H1 (cell line): ENCODE data around the gene ASH1L. TPM values are rescaled to one million over a fixed set of nuclear protein-coding genes. Genes with fewer than 3 reads are reported as not detected.

ENCODE experiments used
- CTCF ChIA-PET: fragments of 300-600 bp; sonication (Branson Sonifier 250); formaldehyde crosslinking; loops from one replicate; lab custom pipeline; 2021; ENCODE audit not compliant: partially characterized antibody; lab: Charles Lee
- POLR2A ChIA-PET: fragments of 300-600 bp; sonication (Branson Sonifier 250); formaldehyde crosslinking; loops from one replicate; lab custom pipeline; 2021; ENCODE audit warnings: inconsistent platforms; ENCODE audit not compliant: partially characterized antibody; lab: Charles Lee
- DNase-seq, 2 experiments: peaks; one replicate each; pipeline versions ENCODE4 v3.0.0 to v3.0.0-alpha.2; 2010 to 2022; ENCODE audit warnings: low spot score in 2 of 2, low read depth in 1 of 2, mixed read lengths in 1 of 2
- FAIRE-seq: peaks from 2 replicates; lab custom pipeline; 2011; peaks lifted over from hg19 to GRCh38; lab: Jason Lieb, UNC
- H2AFZ ChIP-seq: 2 replicates; pipeline ENCODE4 v1.8.1; 2012; ENCODE audit warnings: low read length, inconsistent platforms
- H2AK5ac ChIP-seq: 2 replicates; pipeline ENCODE4 v1.6.1; 2013; ENCODE audit warnings: low read depth, low read length
- H2BK120ac ChIP-seq: replicated peaks from 2 replicates; pipeline ENCODE3; 2013; ENCODE audit warnings: low read depth, low read length, inconsistent platforms
- H2BK12ac ChIP-seq: 2 replicates; pipeline ENCODE4 v1.6.1; 2013; ENCODE audit warnings: low read depth, low read length
- H2BK15ac ChIP-seq: 2 replicates; pipeline ENCODE4 v1.6.1; 2013; ENCODE audit warnings: low read length
- H2BK20ac ChIP-seq: 2 replicates; pipeline ENCODE4 v1.6.1; 2013; ENCODE audit warnings: low read length
- H2BK5ac ChIP-seq: 2 replicates; pipeline ENCODE4 v1.6.1; 2013; ENCODE audit warnings: low read depth, low read length
- H3K14ac ChIP-seq: 2 replicates; pipeline ENCODE4 v1.6.1; 2013; ENCODE audit warnings: inconsistent platforms; ENCODE audit not compliant: insufficient read length
- H3K18ac ChIP-seq: 2 replicates; pipeline ENCODE4 v1.6.1; 2013; ENCODE audit warnings: low read length; ENCODE audit errors: extremely low read depth
- H3K23ac ChIP-seq: 2 replicates; pipeline ENCODE4 v1.6.1; 2013; ENCODE audit warnings: inconsistent platforms; ENCODE audit not compliant: insufficient read length
- H3K23me2 ChIP-seq: 2 replicates; pipeline ENCODE4 v1.6.1; 2013; ENCODE audit warnings: low read depth, low read length
- H3K27ac ChIP-seq: 2 replicates; pipeline ENCODE4 v1.6.1; 2011; ENCODE audit warnings: low read depth, low read length, inconsistent platforms
- H3K27me3 ChIP-seq, 4 experiments: replicated peaks in 1 of 4; 1 replicate in 1 of 4; 2 replicates in 3 of 4; pipeline versions ENCODE4 v1.6.1 to v1.8.1; 2011 to 2013; ENCODE audit warnings: low read length in 3 of 4, mild to moderate bottlenecking in 3 of 4, inconsistent platforms in 2 of 4, mixed read lengths in 2 of 4, moderate library complexity in 1 of 4; ENCODE audit not compliant: control insufficient read depth in 3 of 4, insufficient read depth in 3 of 4; ENCODE audit errors: extremely low read depth in 1 of 4
- H3K36me3 ChIP-seq, 4 experiments: 2 replicates each; pipeline versions ENCODE4 v1.6.1 to v1.8.1; 2011 to 2013; ENCODE audit warnings: mild to moderate bottlenecking in 4 of 4, low read length in 3 of 4, moderate library complexity in 2 of 4, control low read depth in 1 of 4, inconsistent platforms in 1 of 4; ENCODE audit not compliant: insufficient read depth in 4 of 4, control insufficient read depth in 2 of 4
- H3K4ac ChIP-seq: replicated peaks from 2 replicates; pipeline ENCODE3; 2013; ENCODE audit warnings: low read length, low read depth, mixed read lengths, inconsistent platforms; ENCODE audit not compliant: insufficient read length
- H3K4me1 ChIP-seq, 4 experiments: replicated peaks in 1 of 4; 1 replicate in 1 of 4; 2 replicates in 3 of 4; pipeline versions ENCODE4 v1.6.1 to v1.8.1; 2011 to 2013; ENCODE audit warnings: low read length in 3 of 4, inconsistent platforms in 2 of 4, mixed read lengths in 1 of 4; ENCODE audit not compliant: insufficient read depth in 4 of 4, control insufficient read depth in 3 of 4
- H3K4me2 ChIP-seq, 2 experiments: 2 replicates each; pipeline versions ENCODE4 v1.6.1 to v1.8.1; 2011 to 2013; ENCODE audit warnings: low read depth in 2 of 2, low read length in 2 of 2, control low read depth in 1 of 2, inconsistent platforms in 1 of 2, mild to moderate bottlenecking in 1 of 2; ENCODE audit not compliant: insufficient read depth in 1 of 2
- H3K4me3 ChIP-seq, 4 experiments: fragments of 200-600, 300-600 bp in 1 of 4; sonication (generic), shearing (Covaris generic), sonication (Bioruptor Twin) in 1 of 4; 2 replicates each; pipeline versions ENCODE4 v1.5.1 to v1.8.1; 2011 to 2016; ENCODE audit warnings: low read length in 4 of 4, low read depth in 3 of 4, control low read depth in 2 of 4, inconsistent platforms in 2 of 4, mild to moderate bottlenecking in 2 of 4, mixed read lengths in 1 of 4, moderate library complexity in 1 of 4; ENCODE audit not compliant: insufficient read depth in 2 of 4; ENCODE audit errors: extremely low read depth in 1 of 4
- H3K56ac ChIP-seq: replicated peaks from 2 replicates; pipeline ENCODE3; 2013; ENCODE audit warnings: low read depth, mild to moderate bottlenecking, mixed read lengths, low read length, inconsistent platforms; ENCODE audit not compliant: insufficient read length
- H3K79me1 ChIP-seq: 2 replicates; pipeline ENCODE4 v1.6.1; 2013; ENCODE audit warnings: low read depth, low read length, control low read depth
- H3K79me2 ChIP-seq, 2 experiments: 2 replicates each; pipeline versions ENCODE4 v1.6.1 to v1.8.1; 2012 to 2013; ENCODE audit warnings: low read length in 2 of 2, mild to moderate bottlenecking in 2 of 2, inconsistent platforms in 1 of 2; ENCODE audit not compliant: insufficient read depth in 2 of 2, control insufficient read depth in 1 of 2
- H3K9ac ChIP-seq, 4 experiments: replicated peaks in 1 of 4; 1 replicate in 1 of 4; 2 replicates in 3 of 4; pipeline versions ENCODE4 v1.6.1 to v1.8.1; 2011 to 2013; ENCODE audit warnings: low read depth in 3 of 4, low read length in 3 of 4, control low read depth in 2 of 4, mild to moderate bottlenecking in 2 of 4, moderate library complexity in 2 of 4, inconsistent platforms in 1 of 4; ENCODE audit errors: extremely low read depth in 1 of 4
- H3K9me3 ChIP-seq, 2 experiments: 2 replicates each; pipeline versions ENCODE4 v1.6.1 to v1.8.1; 2012 to 2013; ENCODE audit warnings: mild to moderate bottlenecking in 2 of 2, moderate library complexity in 2 of 2, control low read depth in 1 of 2, inconsistent platforms in 1 of 2, low read depth in 1 of 2, low read length in 1 of 2, mixed read lengths in 1 of 2; ENCODE audit not compliant: insufficient read depth in 2 of 2
- H4K20me1 ChIP-seq, 2 experiments: replicated peaks in 1 of 2; 2 replicates each; pipeline versions ENCODE3 to v1.8.1; 2011 to 2013; ENCODE audit warnings: inconsistent platforms in 2 of 2, low read length in 2 of 2, mild to moderate bottlenecking in 1 of 2; ENCODE audit not compliant: insufficient read depth in 2 of 2, control insufficient read depth in 1 of 2
- H4K5ac ChIP-seq: 2 replicates; pipeline ENCODE4 v1.6.1; 2013; ENCODE audit warnings: low read length, low read depth, mixed read lengths, inconsistent platforms; ENCODE audit not compliant: insufficient read length
- H4K8ac ChIP-seq: 2 replicates; pipeline ENCODE4 v1.8.0; 2013; ENCODE audit warnings: mild to moderate bottlenecking, moderate library complexity, low read length, inconsistent platforms; ENCODE audit not compliant: insufficient read depth; ENCODE audit errors: extremely low read depth
- H4K91ac ChIP-seq: replicated peaks from 2 replicates; pipeline ENCODE3; 2013; ENCODE audit warnings: low read length, mixed read lengths, inconsistent platforms; ENCODE audit not compliant: insufficient read length
- BACH1 ChIP-seq: IDR thresholded peaks from 2 replicates; pipeline ENCODE4 v1.6.1; 2012; ENCODE audit warnings: low read length, improper control_type of control experiment
- CBX5 ChIP-seq: fragments of 300-800, 300-1000 bp; sonication (generic); IDR thresholded peaks from 2 replicates; pipeline ENCODE4 v1.7.1; 2016; ENCODE audit warnings: antibody characterized with exemption, low read length, low read depth
- GABPA ChIP-seq: IDR thresholded peaks from 2 replicates; pipeline ENCODE4 v1.6.1; 2011; ENCODE audit warnings: mild to moderate bottlenecking, low read length, moderate library complexity, borderline replicate concordance; ENCODE audit not compliant: insufficient read depth
- HDAC2 ChIP-seq, 2 experiments: fragments of 300-600 bp in 1 of 2; sonication (generic) in 1 of 2; IDR thresholded peaks; 2 replicates each; pipeline ENCODE4 v1.6.1; 2011 to 2012; ENCODE audit warnings: low read depth in 2 of 2, low read length in 2 of 2, mild to moderate bottlenecking in 2 of 2, moderate library complexity in 2 of 2, borderline replicate concordance in 1 of 2, inconsistent platforms in 1 of 2
- HDAC6 ChIP-seq: IDR thresholded peaks from one replicate; pipeline ENCODE4 v1.7.1; 2012; ENCODE audit warnings: low read depth, mild to moderate bottlenecking, inconsistent platforms, low read length, moderate library complexity
- KDM4A ChIP-seq: IDR thresholded peaks from one replicate; pipeline ENCODE4 v1.7.1; 2012; ENCODE audit warnings: low read depth, mild to moderate bottlenecking, moderate library complexity, low read length, inconsistent platforms; ENCODE audit not compliant: severe bottlenecking
- NANOG ChIP-seq: IDR thresholded peaks from 2 replicates; pipeline ENCODE4 v1.6.1; 2011; ENCODE audit warnings: low read length, low read depth, mild to moderate bottlenecking, inconsistent platforms; ENCODE audit not compliant: insufficient read depth, poor library complexity, severe bottlenecking
- POLR2AphosphoS5 ChIP-seq: IDR thresholded peaks from 2 replicates; pipeline ENCODE4 v1.6.1; 2011; ENCODE audit warnings: low read depth, low read length
- RNF2 ChIP-seq: fragments of 200-900, 300-1000 bp; sonication (generic); IDR thresholded peaks from 2 replicates; pipeline ENCODE4 v1.7.1; 2016; ENCODE audit warnings: borderline replicate concordance, low read depth, mild to moderate bottlenecking, antibody characterized with exemption, low read length; ENCODE audit not compliant: poor library complexity, severe bottlenecking; ENCODE audit errors: missing control alignments
- SAP30 ChIP-seq: fragments of 300-600 bp; sonication (generic); IDR thresholded peaks from 2 replicates; pipeline ENCODE4 v1.7.1; 2012; ENCODE audit warnings: low read length, moderate library complexity, mild to moderate bottlenecking, inconsistent platforms; ENCODE audit not compliant: insufficient read depth, insufficient replicate concordance
- SIRT6 ChIP-seq: IDR thresholded peaks from one replicate; pipeline ENCODE4 v1.7.1; 2012; ENCODE audit warnings: low read length, inconsistent platforms
- SP4 ChIP-seq: IDR thresholded peaks from 2 replicates; pipeline ENCODE4 v1.6.1; 2012; ENCODE audit warnings: low read length, inconsistent platforms
- SUZ12 ChIP-seq: fragments of 200-600 bp; sonication (generic); IDR thresholded peaks from 2 replicates; pipeline ENCODE4 v1.6.1; 2012; ENCODE audit warnings: mild to moderate bottlenecking, inconsistent platforms, low read length, moderate library complexity, mixed read lengths
- TCF12 ChIP-seq: IDR thresholded peaks from 2 replicates; pipeline ENCODE4 v1.6.1; 2011; ENCODE audit warnings: low read depth, mild to moderate bottlenecking, low read length
- TEAD4 ChIP-seq: IDR thresholded peaks from 2 replicates; pipeline ENCODE4 v1.6.1; 2012; ENCODE audit warnings: low read depth, low read length, inconsistent platforms, mixed read lengths
- polyA plus RNA-seq, 7 experiments: library from polyadenylated mRNA; depleted of rRNA in 3 of 7; stranded (reverse) in 5 of 7; unstranded in 2 of 7; fragments of >200 nt in 5 of 7; fragments of 200-250 nt in 2 of 7; gene quantifications; 1 replicate in 5 of 7; 2 replicates in 1 of 7; 4 replicates in 1 of 7; pipeline versions ENCODE4 v1.2.1 to v1.2.3, GENCODE V29; 2011 to 2013; ENCODE audit warnings: missing spikeins in 2 of 7, mixed read lengths in 2 of 7
- total RNA-seq: library from RNA; stranded (reverse); fragmentation: NEBNext Ultra II Directional; extraction: Animal tissue kit (Norgen Biotek cat#: 25700); gene quantifications from 2 replicates; pipeline ENCODE4 v1.2.1, GENCODE V29; 2021

The ASH1L gene
- total and polyA plus RNA-seq, 2 of the 8 experiments (the other 6 are each of a cell fraction or from before 2014, with no cell fraction given), result 7.5 to 27.6 TPM

DNA sequence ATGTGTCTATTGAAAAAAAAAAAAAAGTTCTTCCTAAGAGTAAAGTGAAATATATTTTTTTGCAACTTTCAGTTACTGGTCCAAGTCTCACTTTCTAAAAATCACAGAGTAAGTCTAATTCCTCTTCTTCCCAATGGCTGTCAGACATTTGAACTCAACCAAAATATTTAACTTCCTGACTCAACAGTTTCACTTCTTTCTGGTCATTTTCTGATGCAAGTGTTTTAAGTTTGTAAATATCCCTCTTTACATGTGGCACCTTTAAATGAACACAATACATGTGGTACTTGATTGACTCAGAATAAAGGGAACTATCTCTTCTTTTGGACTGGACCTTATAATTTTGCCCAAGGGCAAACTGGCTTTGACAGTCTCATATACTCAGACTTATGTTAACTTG lies 76.7 kb downstream of the ASH1L start:
- no peak overlapping the region for H3K9ac ChIP-seq
- H3K4me2 ChIP-seq, result no peak overlapping the region
- no peaks in the 10 kb centered on the region for H3K23me2 ChIP-seq
- H3K4me1 ChIP-seq, result no peaks in the 10 kb centered on the region
- H3K79me2 ChIP-seq, result peaks cover 0 to 8% of the 10 kb centered on the region in 2 experiments; a peak in 1 of 4 replicates
- no peak overlapping the region for H3K4me3 ChIP-seq
- H4K8ac ChIP-seq, result no peak overlapping the region
- no peak overlapping the region for H3K14ac ChIP-seq
- no peak overlapping the region for H3K4ac ChIP-seq
- H2BK5ac ChIP-seq, result no peak overlapping the region
- H2BK15ac ChIP-seq, result no peak overlapping the region
- peaks cover 2 to 14% (median 8%) of the 10 kb centered on the region in 4 experiments; a peak in 6 of 8 replicates for H3K36me3 ChIP-seq
- no peak overlapping the region for H2BK20ac ChIP-seq
- FAIRE-seq, result no peak
- no peak overlapping the region for H2AK5ac ChIP-seq
- no peak overlapping the region for H2BK12ac ChIP-seq
- TF ChIP-seq CBX5 (no peak), GABPA (no peak), HDAC6 (no peak), HDAC2 (IDR thresholded peaks at IDR 0.05; ENCODE audit: borderline replicate concordance in 1 of 2, low read depth in 2 of 2, low read length in 2 of 2) (no peak), SUZ12 (no peak), POLR2AphosphoS5 (no peak), TEAD4 (no peak), SAP30 (no peak), TCF12 (no peak), SIRT6 (no peak), NANOG (no peak), RNF2 (no peak), KDM4A (no peak), SP4 (no peak), BACH1 (no peak)
- no peak overlapping the region for H3K27ac ChIP-seq
- no peak overlapping the region for H2BK120ac ChIP-seq
- H3K27me3 ChIP-seq, result no peaks in the 10 kb centered on the region
- POLR2A ChIA-PET, result no interaction called here
- no peak overlapping the region for H3K56ac ChIP-seq
- no peaks in the 10 kb centered on the region for H4K20me1 ChIP-seq
- no peak overlapping the region for H3K23ac ChIP-seq
- no peak overlapping the region for H2AFZ ChIP-seq
- H3K18ac ChIP-seq, result no peak overlapping the region
- H4K91ac ChIP-seq, result no peak overlapping the region
- no peaks in the 10 kb centered on the region for H3K9me3 ChIP-seq
- DNase-seq, result no peak
- H3K79me1 ChIP-seq, result no peaks in the 10 kb centered on the region
- CTCF ChIA-PET, result no interaction called here
- no peak overlapping the region for H4K5ac ChIP-seq
